K562 (cell line): Measurements from ENCODE around the gene PHOX2A. TPM values are rescaled to one million over a fixed set of nuclear protein-coding genes. Genes with fewer than 3 reads are reported as not detected.

ENCODE experiments used
- ATF7 ChIP-seq: fragments of 450-650 bp; IDR thresholded peaks from 2 replicates; pipeline ENCODE4 v1.7.1; 2014; ENCODE audit warnings: mild to moderate bottlenecking, moderate library complexity
- DDX20 ChIP-seq: fragments of 450-650 bp; IDR thresholded peaks from 2 replicates; pipeline ENCODE4 v1.6.1; 2016; ENCODE audit warnings: missing genetic modification characterization, low read depth, mild to moderate bottlenecking, missing compliant biosample characterization, moderate library complexity
- HMGN3 ChIP-seq: IDR thresholded peaks from 2 replicates; pipeline ENCODE4 v1.6.1; 2011; ENCODE audit warnings: borderline replicate concordance, low read depth, mild to moderate bottlenecking, mixed read lengths, low read length; ENCODE audit not compliant: insufficient read length; ENCODE audit errors: extremely low read depth
- POLR2H ChIP-seq: IDR thresholded peaks from 2 replicates; pipeline ENCODE4 v1.6.1; 2016; ENCODE audit warnings: missing genetic modification characterization, low read depth, mild to moderate bottlenecking, control low read depth, missing compliant biosample characterization, moderate library complexity
- PTBP1 ChIP-seq: fragments of 200-400 bp; formaldehyde crosslinking; IDR thresholded peaks from 2 replicates; pipeline ENCODE4 v1.6.1; 2017; ENCODE audit warnings: low read depth, low read length
- SMAD1 ChIP-seq: fragments of 150-350 bp; IDR thresholded peaks from 2 replicates; pipeline ENCODE4 v1.6.1; 2014; ENCODE audit warnings: low read length, low read depth; ENCODE audit not compliant: partially characterized antibody
- SMARCC2 ChIP-seq: fragments of 450-650 bp; IDR thresholded peaks from 2 replicates; pipeline ENCODE4 v1.6.1; 2017; ENCODE audit warnings: antibody characterized with exemption, moderate library complexity, mild to moderate bottlenecking, low read depth
- STAT5A ChIP-seq: IDR thresholded peaks from 2 replicates; pipeline ENCODE4 v1.6.1; 2012; ENCODE audit warnings: low read length, inconsistent platforms, borderline replicate concordance
- ZNF431 ChIP-seq: sonication (generic); formaldehyde crosslinking; IDR thresholded peaks from 2 replicates; pipeline ENCODE4 v1.8.0; 2022; ENCODE audit warnings: mild to moderate bottlenecking, missing genetic modification reagents
- polyA plus RNA-seq, 8 experiments: library from polyadenylated mRNA; depleted of rRNA in 4 of 8; stranded (reverse) in 5 of 8; unstranded in 3 of 8; fragments of >200 nt; fragmentation: Nextera tagmentation in 2 of 8; fragmentation: Illumina TruSeq in 1 of 8; extraction: Ambion mirVana in 2 of 8; extraction: Trizol in 1 of 8; gene quantifications; 2 replicates each; pipeline versions ENCODE4 v1.2.1 to v1.2.3, GENCODE V29; 2011 to 2014; ENCODE audit warnings: inconsistent platforms in 1 of 8, missing spikeins in 1 of 8
- total RNA-seq, 7 experiments: library from RNA; depleted of rRNA in 6 of 7; stranded (reverse); fragments of >200 nt in 6 of 7; fragmentation: Illumina TruSeq in 2 of 7; extraction: Trizol in 2 of 7; gene quantifications; 2 replicates each; pipeline versions ENCODE4 v1.2.1 to v1.2.3, GENCODE V29; 2011 to 2021; ENCODE audit warnings: low replicate concordance in 1 of 7
- TF ChIP-seq, protein P1 (sequence below): fragments of 250-450 bp; sonication (Bioruptor Pico); IDR thresholded peaks from 2 replicates; pipeline ENCODE4 v1.4.0; 2020; ENCODE audit warnings: mild to moderate bottlenecking, moderate library complexity, borderline replicate concordance
- TF ChIP-seq, protein P2 (sequence below): fragments of 450-650 bp; IDR thresholded peaks from 2 replicates; pipeline ENCODE4 v1.6.1; 2018; ENCODE audit warnings: mild to moderate bottlenecking, low read depth; ENCODE audit not compliant: partially characterized antibody
- TF ChIP-seq, protein P3 (sequence below): fragments of 450-650 bp; conservative IDR thresholded peaks from 2 replicates; pipeline ENCODE4 v1.6.1; 2016; ENCODE audit warnings: missing genetic modification characterization, low read depth, mild to moderate bottlenecking, control low read depth, missing compliant biosample characterization
- TF ChIP-seq, protein P4 (sequence below): fragments of 450-650 bp; IDR thresholded peaks from 2 replicates; pipeline ENCODE4 v1.6.1; 2017; ENCODE audit warnings: antibody characterized with exemption
- TF ChIP-seq, protein P5 (sequence below): fragments of 250-450 bp; sonication (Bioruptor Pico); IDR thresholded peaks from 2 replicates; pipeline ENCODE4 v1.6.1; 2021; ENCODE audit warnings: mild to moderate bottlenecking
- TF ChIP-seq, protein P6 (sequence below): fragments of 250-450 bp; sonication (Bioruptor Pico); IDR thresholded peaks from 2 replicates; pipeline ENCODE4 v1.4.0; 2020; ENCODE audit warnings: borderline replicate concordance

PHOX2A gene
- total and polyA plus RNA-seq, 9 of the 15 experiments (the other 6 are each of a cell fraction or from before 2014, with no cell fraction given): not detected

DNA sequence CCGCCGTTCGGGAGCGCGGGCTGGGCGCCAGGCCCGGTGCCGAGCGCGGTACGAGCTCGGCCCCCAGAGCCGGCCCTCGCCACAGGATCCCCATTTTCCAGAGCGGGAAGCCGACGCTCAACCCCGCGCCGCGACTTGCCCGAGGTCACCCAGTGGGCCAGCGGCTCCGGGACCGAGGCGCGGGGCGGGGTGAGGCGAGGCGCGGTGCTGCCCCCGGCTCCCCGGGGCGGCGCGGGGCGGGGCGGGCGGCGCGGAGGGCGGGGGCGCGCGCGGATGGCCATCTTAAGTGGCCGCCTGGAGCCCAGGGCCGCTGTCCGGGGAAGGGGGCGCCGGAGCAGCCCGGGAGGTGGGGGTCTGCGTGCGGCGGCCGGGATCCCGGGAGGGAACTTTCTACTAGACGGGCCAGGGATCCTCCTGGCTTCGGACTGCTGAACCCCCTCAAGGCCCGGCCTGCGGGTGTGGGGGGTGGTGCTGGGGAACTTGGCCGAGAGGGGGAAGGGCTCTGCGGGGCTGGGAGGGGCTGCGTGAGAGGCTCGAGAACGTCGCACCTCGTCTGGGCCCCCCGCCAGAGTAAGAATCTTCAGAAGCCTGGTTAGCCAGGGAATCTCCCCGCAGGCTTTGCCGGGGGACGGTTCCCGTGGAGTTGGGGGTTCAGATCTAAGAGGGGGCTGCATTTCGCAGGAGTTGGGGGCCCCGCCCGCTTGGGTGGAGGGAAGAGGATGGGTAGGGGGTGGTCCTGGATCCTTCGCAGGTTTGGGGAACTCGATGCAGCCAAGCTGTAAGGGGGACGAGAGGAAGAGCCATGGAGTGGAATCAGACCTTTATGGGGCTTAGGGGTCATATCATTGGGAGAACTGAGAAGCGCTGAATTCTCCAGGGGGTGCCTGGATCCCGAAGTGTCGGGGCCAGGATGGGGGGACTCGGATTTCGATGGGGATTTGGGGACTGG, 20.1 kb downstream of the PHOX2A start (continued):
- TF ChIP-seq, protein P1, sequence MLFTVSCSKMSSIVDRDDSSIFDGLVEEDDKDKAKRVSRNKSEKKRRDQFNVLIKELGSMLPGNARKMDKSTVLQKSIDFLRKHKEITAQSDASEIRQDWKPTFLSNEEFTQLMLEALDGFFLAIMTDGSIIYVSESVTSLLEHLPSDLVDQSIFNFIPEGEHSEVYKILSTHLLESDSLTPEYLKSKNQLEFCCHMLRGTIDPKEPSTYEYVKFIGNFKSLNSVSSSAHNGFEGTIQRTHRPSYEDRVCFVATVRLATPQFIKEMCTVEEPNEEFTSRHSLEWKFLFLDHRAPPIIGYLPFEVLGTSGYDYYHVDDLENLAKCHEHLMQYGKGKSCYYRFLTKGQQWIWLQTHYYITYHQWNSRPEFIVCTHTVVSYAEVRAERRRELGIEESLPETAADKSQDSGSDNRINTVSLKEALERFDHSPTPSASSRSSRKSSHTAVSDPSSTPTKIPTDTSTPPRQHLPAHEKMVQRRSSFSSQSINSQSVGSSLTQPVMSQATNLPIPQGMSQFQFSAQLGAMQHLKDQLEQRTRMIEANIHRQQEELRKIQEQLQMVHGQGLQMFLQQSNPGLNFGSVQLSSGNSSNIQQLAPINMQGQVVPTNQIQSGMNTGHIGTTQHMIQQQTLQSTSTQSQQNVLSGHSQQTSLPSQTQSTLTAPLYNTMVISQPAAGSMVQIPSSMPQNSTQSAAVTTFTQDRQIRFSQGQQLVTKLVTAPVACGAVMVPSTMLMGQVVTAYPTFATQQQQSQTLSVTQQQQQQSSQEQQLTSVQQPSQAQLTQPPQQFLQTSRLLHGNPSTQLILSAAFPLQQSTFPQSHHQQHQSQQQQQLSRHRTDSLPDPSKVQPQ (CRISPR knock-in tag): no peak
- TF ChIP-seq, protein P2, sequence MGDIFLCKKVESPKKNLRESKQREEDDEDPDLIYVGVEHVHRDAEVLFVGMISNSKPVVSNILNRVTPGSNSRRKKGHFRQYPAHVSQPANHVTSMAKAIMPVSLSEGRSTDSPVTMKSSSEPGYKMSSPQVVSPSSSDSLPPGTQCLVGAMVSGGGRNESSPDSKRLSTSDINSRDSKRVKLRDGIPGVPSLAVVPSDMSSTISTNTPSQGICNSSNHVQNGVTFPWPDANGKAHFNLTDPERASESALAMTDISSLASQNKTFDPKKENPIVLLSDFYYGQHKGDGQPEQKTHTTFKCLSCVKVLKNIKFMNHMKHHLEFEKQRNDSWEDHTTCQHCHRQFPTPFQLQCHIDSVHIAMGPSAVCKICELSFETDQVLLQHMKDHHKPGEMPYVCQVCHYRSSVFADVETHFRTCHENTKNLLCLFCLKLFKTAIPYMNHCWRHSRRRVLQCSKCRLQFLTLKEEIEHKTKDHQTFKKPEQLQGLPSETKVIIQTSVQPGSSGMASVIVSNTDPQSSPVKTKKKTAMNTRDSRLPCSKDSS: no peak
- TF ChIP-seq HMGN3 (peak; percentile 48), DDX20 (tag) (no peak), ZNF431 (CRISPR knock-in tag) (no peak), STAT5A (no peak), SMAD1 (no peak), POLR2H (tag) (no peak), SMARCC2 (0 out of 2 replicates have a peak, but pooled peaks have one; percentile 19), ATF7 (no peak), PTBP1 (no peak)
- TF ChIP-seq, protein P3, sequence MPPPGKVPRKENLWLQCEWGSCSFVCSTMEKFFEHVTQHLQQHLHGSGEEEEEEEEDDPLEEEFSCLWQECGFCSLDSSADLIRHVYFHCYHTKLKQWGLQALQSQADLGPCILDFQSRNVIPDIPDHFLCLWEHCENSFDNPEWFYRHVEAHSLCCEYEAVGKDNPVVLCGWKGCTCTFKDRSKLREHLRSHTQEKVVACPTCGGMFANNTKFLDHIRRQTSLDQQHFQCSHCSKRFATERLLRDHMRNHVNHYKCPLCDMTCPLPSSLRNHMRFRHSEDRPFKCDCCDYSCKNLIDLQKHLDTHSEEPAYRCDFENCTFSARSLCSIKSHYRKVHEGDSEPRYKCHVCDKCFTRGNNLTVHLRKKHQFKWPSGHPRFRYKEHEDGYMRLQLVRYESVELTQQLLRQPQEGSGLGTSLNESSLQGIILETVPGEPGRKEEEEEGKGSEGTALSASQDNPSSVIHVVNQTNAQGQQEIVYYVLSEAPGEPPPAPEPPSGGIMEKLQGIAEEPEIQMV (tag): no peak
- TF ChIP-seq, protein P4, sequence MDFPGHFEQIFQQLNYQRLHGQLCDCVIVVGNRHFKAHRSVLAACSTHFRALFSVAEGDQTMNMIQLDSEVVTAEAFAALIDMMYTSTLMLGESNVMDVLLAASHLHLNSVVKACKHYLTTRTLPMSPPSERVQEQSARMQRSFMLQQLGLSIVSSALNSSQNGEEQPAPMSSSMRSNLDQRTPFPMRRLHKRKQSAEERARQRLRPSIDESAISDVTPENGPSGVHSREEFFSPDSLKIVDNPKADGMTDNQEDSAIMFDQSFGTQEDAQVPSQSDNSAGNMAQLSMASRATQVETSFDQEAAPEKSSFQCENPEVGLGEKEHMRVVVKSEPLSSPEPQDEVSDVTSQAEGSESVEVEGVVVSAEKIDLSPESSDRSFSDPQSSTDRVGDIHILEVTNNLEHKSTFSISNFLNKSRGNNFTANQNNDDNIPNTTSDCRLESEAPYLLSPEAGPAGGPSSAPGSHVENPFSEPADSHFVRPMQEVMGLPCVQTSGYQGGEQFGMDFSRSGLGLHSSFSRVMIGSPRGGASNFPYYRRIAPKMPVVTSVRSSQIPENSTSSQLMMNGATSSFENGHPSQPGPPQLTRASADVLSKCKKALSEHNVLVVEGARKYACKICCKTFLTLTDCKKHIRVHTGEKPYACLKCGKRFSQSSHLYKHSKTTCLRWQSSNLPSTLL: no peak
- TF ChIP-seq, protein P5, sequence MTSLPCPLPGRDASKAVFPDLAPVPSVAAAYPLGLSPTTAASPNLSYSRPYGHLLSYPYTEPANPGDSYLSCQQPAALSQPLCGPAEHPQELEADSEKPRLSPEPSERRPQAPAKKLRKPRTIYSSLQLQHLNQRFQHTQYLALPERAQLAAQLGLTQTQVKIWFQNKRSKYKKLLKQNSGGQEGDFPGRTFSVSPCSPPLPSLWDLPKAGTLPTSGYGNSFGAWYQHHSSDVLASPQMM (CRISPR knock-in tag): no peak
- TF ChIP-seq, protein P6, sequence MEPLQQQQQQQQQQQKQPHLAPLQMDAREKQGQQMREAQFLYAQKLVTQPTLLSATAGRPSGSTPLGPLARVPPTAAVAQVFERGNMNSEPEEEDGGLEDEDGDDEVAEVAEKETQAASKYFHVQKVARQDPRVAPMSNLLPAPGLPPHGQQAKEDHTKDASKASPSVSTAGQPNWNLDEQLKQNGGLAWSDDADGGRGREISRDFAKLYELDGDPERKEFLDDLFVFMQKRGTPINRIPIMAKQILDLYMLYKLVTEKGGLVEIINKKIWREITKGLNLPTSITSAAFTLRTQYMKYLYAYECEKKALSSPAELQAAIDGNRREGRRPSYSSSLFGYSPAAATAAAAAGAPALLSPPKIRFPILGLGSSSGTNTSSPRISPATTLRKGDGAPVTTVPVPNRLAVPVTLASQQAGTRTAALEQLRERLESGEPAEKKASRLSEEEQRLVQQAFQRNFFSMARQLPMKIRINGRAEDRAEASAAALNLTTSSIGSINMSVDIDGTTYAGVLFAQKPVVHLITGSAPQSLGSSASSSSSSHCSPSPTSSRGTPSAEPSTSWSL (CRISPR knock-in tag): no peak
